DND-41 (cell line): ENCODE results near the gene MEGF6.

ENCODE experiments used
- ATAC-seq: fragments of 200-7000 bp; cut with Tn5 transposase; 3 replicates; pipeline ENCODE4 v1.9.1; 2021; ENCODE audit warnings: low read depth; ENCODE audit not compliant: insufficient read depth
- DNase-seq: peaks from one replicate; pipeline ENCODE4 v3.0.0-alpha.2; 2020
- H2AFZ ChIP-seq: 2 replicates; pipeline ENCODE4 v1.6.0; 2012; ENCODE audit warnings: low read depth, low read length
- H3K27ac ChIP-seq: 2 replicates; pipeline ENCODE4 v1.5.1; 2012; ENCODE audit warnings: low read length, inconsistent platforms
- H3K27me3 ChIP-seq: fragments of 200-600 bp; sonication (generic); 2 replicates; pipeline ENCODE4 v1.6.0; 2012; ENCODE audit warnings: low read length, mild to moderate bottlenecking, inconsistent platforms; ENCODE audit not compliant: insufficient read depth, poor library complexity
- H3K36me3 ChIP-seq: 2 replicates; pipeline ENCODE4 v1.5.1; 2012; ENCODE audit warnings: low read length, inconsistent platforms; ENCODE audit not compliant: insufficient read depth
- H3K4me1 ChIP-seq: 2 replicates; pipeline ENCODE4 v1.5.1; 2012; ENCODE audit warnings: mild to moderate bottlenecking, low read length; ENCODE audit not compliant: insufficient read depth
- H3K4me2 ChIP-seq: 2 replicates; pipeline ENCODE4 v1.6.0; 2012; ENCODE audit warnings: mild to moderate bottlenecking, moderate library complexity, low read length, inconsistent platforms; ENCODE audit not compliant: insufficient read depth
- H3K4me3 ChIP-seq, 2 experiments: fragments of 200-600 bp in 1 of 2; shearing (Covaris generic) in 1 of 2; 2 replicates each; pipeline ENCODE4 v1.5.1; 2012 to 2016; ENCODE audit warnings: inconsistent platforms in 2 of 2, low read length in 2 of 2, mild to moderate bottlenecking in 2 of 2, low read depth in 1 of 2, moderate library complexity in 1 of 2
- H3K79me2 ChIP-seq: 2 replicates; pipeline ENCODE4 v1.6.0; 2012; ENCODE audit warnings: low read length, inconsistent platforms; ENCODE audit not compliant: insufficient read depth
- H3K9ac ChIP-seq: 2 replicates; pipeline ENCODE4 v1.6.0; 2012; ENCODE audit warnings: low read depth, mild to moderate bottlenecking, inconsistent platforms, low read length, moderate library complexity
- H3K9me3 ChIP-seq: 2 replicates; pipeline ENCODE4 v1.5.1; 2012; ENCODE audit warnings: low read length, moderate library complexity, mild to moderate bottlenecking, inconsistent platforms; ENCODE audit not compliant: insufficient read depth, severe bottlenecking
- H4K20me1 ChIP-seq: 2 replicates; pipeline ENCODE4 v1.6.0; 2012; ENCODE audit warnings: low read length; ENCODE audit not compliant: insufficient read depth
- EZH2 ChIP-seq: IDR thresholded peaks from 3 replicates; pipeline ENCODE4 v1.6.1; 2012; ENCODE audit warnings: borderline replicate concordance, low read depth, mild to moderate bottlenecking, moderate library complexity, low read length, inconsistent platforms; ENCODE audit not compliant: severe bottlenecking
- TF ChIP-seq, protein P1 (sequence below): IDR thresholded peaks from 2 replicates; pipeline ENCODE4 v1.5.1; 2012; ENCODE audit warnings: borderline replicate concordance, low read length, moderate library complexity, mild to moderate bottlenecking; ENCODE audit not compliant: poor library complexity, severe bottlenecking; ENCODE audit errors: extremely low read depth

The MEGF6 gene

DNA sequence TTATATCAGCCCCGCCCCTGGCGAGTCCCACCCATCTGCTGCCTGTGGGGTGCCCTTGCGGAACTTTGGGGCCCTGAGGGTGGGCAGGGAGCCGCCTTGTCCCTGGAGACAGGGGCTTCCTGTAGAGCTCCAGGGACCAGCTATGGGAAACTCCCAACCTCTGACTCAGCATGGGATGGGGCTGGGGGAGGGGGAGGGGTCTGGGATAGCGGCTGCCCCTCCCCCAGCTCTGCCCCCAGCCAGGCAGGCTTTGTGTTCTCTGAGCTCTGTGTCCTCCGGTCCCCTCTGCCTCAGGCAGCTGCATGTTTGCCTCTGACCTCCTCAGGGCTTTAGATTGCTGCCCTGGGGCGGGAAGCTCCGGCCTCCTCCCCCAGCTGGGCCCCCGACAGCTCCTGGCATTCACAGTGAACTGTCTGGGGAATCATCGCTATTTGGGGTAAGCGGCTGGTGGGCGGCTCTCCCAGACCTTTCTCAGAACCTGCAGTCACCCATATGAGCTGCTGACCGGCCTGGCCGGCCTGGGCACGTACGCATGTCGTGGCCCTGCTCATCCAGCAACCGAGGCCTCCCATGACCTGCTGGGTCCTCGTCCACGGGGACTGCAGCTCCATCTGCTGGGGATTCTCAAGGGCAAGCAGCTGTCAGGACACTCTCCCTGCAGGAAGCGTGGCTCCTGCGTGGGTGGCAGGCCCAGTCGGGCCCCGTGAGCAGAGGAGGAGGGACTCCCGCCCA, 139.8 kb downstream of the MEGF6 start:
- Histone ChIP-seq H2AFZ (no peak overlapping the region), H3K36me3 (no peaks in the 10 kb centered on the region), H4K20me1 (peaks cover 5% of the 10 kb centered on the region; the same call in 1 of the 2 replicates), H3K9me3 (no peaks in the 10 kb centered on the region), H3K4me1 (no peaks in the 10 kb centered on the region), H3K79me2 (no peaks in the 10 kb centered on the region), H3K4me3 (no peak overlapping the region), H3K4me2 (no peak overlapping the region), H3K27ac (no peak overlapping the region), H3K9ac (no peak overlapping the region), H3K27me3 (no peaks in the 10 kb centered on the region)
- ATAC-seq = no peak
- no peak for TF ChIP-seq EZH2
- TF ChIP-seq, protein P1, sequence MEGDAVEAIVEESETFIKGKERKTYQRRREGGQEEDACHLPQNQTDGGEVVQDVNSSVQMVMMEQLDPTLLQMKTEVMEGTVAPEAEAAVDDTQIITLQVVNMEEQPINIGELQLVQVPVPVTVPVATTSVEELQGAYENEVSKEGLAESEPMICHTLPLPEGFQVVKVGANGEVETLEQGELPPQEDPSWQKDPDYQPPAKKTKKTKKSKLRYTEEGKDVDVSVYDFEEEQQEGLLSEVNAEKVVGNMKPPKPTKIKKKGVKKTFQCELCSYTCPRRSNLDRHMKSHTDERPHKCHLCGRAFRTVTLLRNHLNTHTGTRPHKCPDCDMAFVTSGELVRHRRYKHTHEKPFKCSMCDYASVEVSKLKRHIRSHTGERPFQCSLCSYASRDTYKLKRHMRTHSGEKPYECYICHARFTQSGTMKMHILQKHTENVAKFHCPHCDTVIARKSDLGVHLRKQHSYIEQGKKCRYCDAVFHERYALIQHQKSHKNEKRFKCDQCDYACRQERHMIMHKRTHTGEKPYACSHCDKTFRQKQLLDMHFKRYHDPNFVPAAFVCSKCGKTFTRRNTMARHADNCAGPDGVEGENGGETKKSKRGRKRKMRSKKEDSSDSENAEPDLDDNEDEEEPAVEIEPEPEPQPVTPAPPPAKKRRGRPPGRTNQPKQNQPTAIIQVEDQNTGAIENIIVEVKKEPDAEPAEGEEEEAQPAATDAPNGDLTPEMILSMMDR = peak; percentile 28
- DNase-seq = no peak

DNA sequence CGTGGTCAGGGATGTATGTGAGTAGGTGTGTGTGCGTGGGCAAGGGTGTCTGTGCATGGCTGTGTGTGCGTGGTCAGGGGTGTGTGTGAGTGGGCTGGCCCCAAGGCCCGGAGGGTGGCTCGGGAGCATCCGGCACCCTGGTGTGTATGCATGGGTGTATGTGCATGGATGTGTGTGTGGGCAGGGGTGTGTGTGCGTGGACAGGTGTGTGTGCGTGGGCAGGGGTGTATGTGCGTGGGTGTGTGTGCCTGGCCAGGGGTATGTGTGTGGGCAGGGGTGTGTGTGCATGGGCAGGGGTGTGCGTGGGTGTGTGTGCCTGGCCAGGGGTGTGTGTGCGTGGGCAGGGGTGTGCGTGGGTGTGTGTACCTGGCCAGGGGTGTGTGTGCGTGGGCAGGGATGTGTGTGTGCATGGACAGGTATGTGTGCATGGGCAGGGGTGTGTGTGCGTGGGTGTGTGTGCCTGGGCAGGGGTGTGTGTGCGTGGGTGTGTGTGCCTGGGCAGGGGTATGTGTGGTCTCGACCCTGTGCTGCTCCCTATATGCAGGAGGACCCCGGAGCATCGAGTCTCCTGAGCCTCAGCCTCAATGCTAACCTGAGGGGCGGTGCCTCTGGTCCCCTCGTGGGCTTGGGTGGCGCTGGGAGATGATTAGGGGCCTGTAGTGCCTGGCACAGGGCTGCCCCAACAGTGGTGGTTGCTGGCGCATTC, 140.5 kb downstream of the MEGF6 start:
- H3K36me3 ChIP-seq = no peaks in the 10 kb centered on the region
- H3K27me3 ChIP-seq = peaks cover 4% of the 10 kb centered on the region
- no peak; the same call in 2 of the 3 replicates for ATAC-seq
- H4K20me1 ChIP-seq = peaks cover 5% of the 10 kb centered on the region; the same call in 1 of the 2 replicates
- no peak overlapping the region for H3K4me2 ChIP-seq
- H3K9ac ChIP-seq = no peak overlapping the region
- no peak for DNase-seq
- TF ChIP-seq, protein P1 = no peak
- TF ChIP-seq EZH2 = no peak
- H3K27ac ChIP-seq = no peak overlapping the region
- H3K4me1 ChIP-seq = no peaks in the 10 kb centered on the region
- no peak overlapping the region for H2AFZ ChIP-seq
- no peak overlapping the region for H3K4me3 ChIP-seq
- no peaks in the 10 kb centered on the region for H3K79me2 ChIP-seq
- no peaks in the 10 kb centered on the region for H3K9me3 ChIP-seq

DNA sequence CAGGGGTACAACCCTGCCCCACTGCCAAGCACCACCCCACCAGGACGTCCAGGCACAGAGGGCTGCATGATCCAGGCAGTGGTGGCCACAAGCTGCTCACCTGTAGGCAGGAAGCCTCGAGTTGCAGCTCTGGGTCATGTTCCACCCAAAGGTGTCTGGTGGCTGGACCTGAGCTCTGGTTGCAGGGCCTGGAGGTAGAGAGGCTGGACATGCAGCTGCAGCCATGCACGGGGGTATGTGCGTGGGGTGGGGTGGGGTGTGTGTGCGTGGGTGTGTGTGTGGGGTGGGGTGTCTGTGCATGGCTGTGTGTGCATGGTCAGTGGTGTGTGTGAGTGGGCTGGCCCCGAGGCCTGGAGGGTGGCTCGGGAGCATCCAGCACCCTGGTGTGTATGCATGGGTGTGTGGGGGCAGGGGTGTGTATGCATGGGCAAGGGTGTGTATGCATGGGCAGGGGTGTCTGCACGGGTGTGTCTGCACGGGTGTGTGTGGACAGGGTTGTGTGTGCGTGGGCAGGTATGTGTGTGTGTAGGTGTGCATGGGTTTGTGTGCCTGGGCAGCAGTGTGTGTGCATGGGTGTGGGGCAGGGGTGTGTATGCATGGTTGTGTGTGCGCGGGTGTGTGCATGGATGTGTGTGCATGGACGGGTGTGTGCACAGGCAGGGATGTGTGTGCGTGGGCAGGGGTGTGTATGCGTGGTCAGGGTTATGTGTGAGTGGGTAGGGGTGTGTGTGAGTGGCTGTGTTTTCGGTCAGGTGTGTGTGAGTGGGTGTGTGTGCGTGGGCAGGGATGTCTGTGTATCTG, 141.3 kb downstream of the MEGF6 start:
- Histone ChIP-seq H3K27ac (no peak overlapping the region), H3K9me3 (no peaks in the 10 kb centered on the region), H3K9ac (no peak overlapping the region), H4K20me1 (peaks cover 5% of the 10 kb centered on the region; the same call in 1 of the 2 replicates), H3K36me3 (no peaks in the 10 kb centered on the region), H3K79me2 (no peaks in the 10 kb centered on the region), H3K4me1 (no peaks in the 10 kb centered on the region), H2AFZ (no peak overlapping the region), H3K4me2 (no peak overlapping the region), H3K4me3 (no peak overlapping the region), H3K27me3 (peaks cover 6% of the 10 kb centered on the region)
- DNase-seq (no peak), ATAC-seq (no peak)
- TF ChIP-seq EZH2 = no peak
- TF ChIP-seq, protein P1 = no peak
